CD4-positive, CD25-positive, alpha-beta regulatory T cell (primary cell): ENCODE data around the gene LSR. TPM values are rescaled to one million over a fixed set of nuclear protein-coding genes. Genes with fewer than 3 reads are reported as not detected.
A peak's percentile ranks its signal among the peaks of the same experiment; 100 is the strongest.

Experiments
- ATAC-seq, 2 donors: fragments of 150-1000 bp; cut with Tn5 transposase; one replicate each; pipeline ENCODE4 v1.10.0; 2021; ENCODE audit warnings: low read depth in 2 of 2, moderate number of reproducible peaks in 2 of 2, moderate library complexity in 1 of 2
- DNase-seq, 3 donors: peaks; one replicate each; pipeline versions ENCODE4 v3.0.0 to v3.0.0-alpha.2; 2012 to 2022; ENCODE audit warnings: mixed read lengths in 1 of 3
- H3K27ac ChIP-seq: one replicate; pipeline ENCODE4 v1.7.0; 2013; ENCODE audit warnings: mild to moderate bottlenecking, low read length; ENCODE audit not compliant: insufficient read depth, poor library complexity, severe bottlenecking
- H3K27me3 ChIP-seq: one replicate; pipeline ENCODE4 v1.7.0; 2013; ENCODE audit warnings: low read length; ENCODE audit not compliant: control insufficient read depth, insufficient read depth
- H3K36me3 ChIP-seq: one replicate; pipeline ENCODE4 v1.7.0; 2013; ENCODE audit warnings: mild to moderate bottlenecking, low read length, moderate library complexity; ENCODE audit not compliant: control insufficient read depth, insufficient read depth
- H3K4me1 ChIP-seq: 2 replicates; pipeline ENCODE4 v1.7.0; 2013; ENCODE audit warnings: mild to moderate bottlenecking, low read length; ENCODE audit not compliant: insufficient read depth, control insufficient read depth, poor library complexity, severe bottlenecking
- H3K4me3 ChIP-seq: one replicate; pipeline ENCODE4 v1.7.0; 2013; ENCODE audit warnings: low read depth, mild to moderate bottlenecking, low read length, moderate library complexity
- H3K9me3 ChIP-seq, 2 experiments: 1 replicate in 1 of 2; 2 replicates in 1 of 2; pipeline ENCODE4 v1.7.0; 2013; ENCODE audit warnings: low read length in 2 of 2, mild to moderate bottlenecking in 1 of 2, moderate library complexity in 1 of 2; ENCODE audit not compliant: control insufficient read depth in 2 of 2
- H3K27ac Mint-ChIP-seq, 3 donors: one replicate each; pipeline ENCODE4 v1.8.0; 2020 to 2022; ENCODE audit warnings: mild to moderate bottlenecking in 3 of 3, mixed read lengths in 3 of 3, moderate library complexity in 2 of 3
- H3K27me3 Mint-ChIP-seq: one replicate; pipeline ENCODE4 v1.8.0; 2022; ENCODE audit warnings: mild to moderate bottlenecking, mixed read lengths
- H3K36me3 Mint-ChIP-seq: one replicate; pipeline ENCODE4 v1.8.0; 2020; ENCODE audit warnings: mixed read lengths
- H3K4me1 Mint-ChIP-seq, 4 donors: one replicate each; pipeline ENCODE4 v1.8.0; 2020 to 2022; ENCODE audit warnings: mixed read lengths in 4 of 4, mild to moderate bottlenecking in 1 of 4
- H3K4me3 Mint-ChIP-seq, 4 donors: one replicate each; pipeline ENCODE4 v1.8.0; 2020 to 2022; ENCODE audit warnings: mild to moderate bottlenecking in 4 of 4, mixed read lengths in 4 of 4, moderate library complexity in 3 of 4
- H3K9me3 Mint-ChIP-seq, 7 donors: one replicate each; pipeline ENCODE4 v1.8.0; 2020 to 2022; ENCODE audit warnings: mixed read lengths in 7 of 7, mild to moderate bottlenecking in 3 of 7, moderate library complexity in 2 of 7
- polyA plus RNA-seq, 4 donors: library from polyadenylated mRNA; unstranded; fragments of 300-500 nt; fragmentation: Illumina TruSeq; gene quantifications; one replicate each; pipeline ENCODE4 v1.2.3, GENCODE V29; 2021
- total RNA-seq: library from RNA; stranded (reverse); gene quantifications from one replicate; pipeline ENCODE4 v1.2.3, GENCODE V29; 2022

LSR gene
- total and polyA plus RNA-seq, 5 donors from 2014 or later: 28.1 to 66.1 (median 49.9) TPM

- peaks cover 27% of the 10 kb centered on the region for H3K4me1 ChIP-seq
- Mint-ChIP-seq H3K4me1 (peaks cover 3 to 71% (median 38%) of the 10 kb centered on the region in 4 donors), H3K9me3 (no peaks in the 10 kb centered on the region), H3K4me3 (peak overlapping the region in 1 of 4 donors; percentile 43), H3K36me3 (peaks cover 30% of the 10 kb centered on the region), H3K27ac (peak overlapping the region in 2 of 3 donors; percentile 29 to 59), H3K27me3 (peaks cover 10% of the 10 kb centered on the region)
- ATAC-seq (no peak), DNase-seq (no peak)
- H3K27ac ChIP-seq: no peak overlapping the region
- H3K4me3 ChIP-seq: no peak overlapping the region
- H3K27me3 ChIP-seq: no peaks in the 10 kb centered on the region
- H3K9me3 ChIP-seq: no peaks in the 10 kb centered on the region
- H3K36me3 ChIP-seq: peaks cover 17% of the 10 kb centered on the region
These were observed 4.8 kb downstream of the LSR start for GRCh38 chr19:35253316-35254286.

DNA sequence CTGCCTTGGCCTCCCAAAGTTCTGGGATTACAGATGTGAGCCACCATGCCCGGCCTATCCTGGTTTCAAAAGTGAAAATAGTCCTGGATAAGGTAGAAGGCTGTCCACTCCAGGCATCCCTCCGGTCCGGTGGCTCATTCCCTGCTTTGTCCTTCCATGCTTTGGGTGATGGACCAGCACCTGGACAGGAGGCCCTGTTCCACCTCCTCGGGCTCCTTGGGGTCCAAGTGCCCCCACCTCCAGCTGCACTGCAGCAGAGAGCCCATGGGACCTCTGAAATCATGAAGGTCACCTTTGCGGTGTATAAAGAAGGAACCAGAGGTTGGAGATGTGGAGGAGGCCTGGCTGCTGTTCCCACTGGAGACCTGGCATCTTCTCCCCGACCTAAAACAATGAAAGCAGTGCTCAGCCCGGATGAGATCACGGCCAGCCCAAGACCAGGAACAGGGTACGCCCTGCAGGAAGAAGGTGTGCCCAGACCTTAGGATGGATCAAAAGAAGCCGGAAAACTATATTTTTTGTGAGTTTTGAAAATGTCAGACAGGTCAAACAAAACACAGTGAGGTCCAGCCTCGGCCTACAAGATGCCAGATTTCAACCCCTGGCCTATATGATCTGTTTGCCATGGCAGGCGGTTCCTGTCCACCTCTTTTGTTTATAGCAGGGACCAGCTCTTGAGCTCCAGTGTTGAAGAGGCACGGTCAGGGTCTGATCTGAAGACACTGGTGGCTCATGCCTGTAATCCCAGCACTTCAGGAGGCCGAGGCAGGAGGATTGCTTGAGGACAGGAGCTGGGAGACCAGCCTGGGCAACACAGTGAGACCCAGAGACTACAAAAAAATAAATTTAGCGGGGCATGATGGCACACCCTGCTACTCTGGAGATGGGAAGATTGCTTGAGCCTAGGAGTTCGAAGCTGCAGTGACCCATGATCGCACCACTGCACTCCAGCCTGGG lies 5.8 kb downstream of the LSR start:
- peaks cover 16% of the 10 kb centered on the region for H3K4me1 ChIP-seq
- no peak for DNase-seq
- H3K27ac ChIP-seq: no peak overlapping the region
- Mint-ChIP-seq H3K36me3 (peaks cover 30% of the 10 kb centered on the region), H3K27me3 (peaks cover 4% of the 10 kb centered on the region), H3K27ac (peak overlapping the region in 2 of 3 donors; percentile 22 to 29), H3K9me3 (no peaks in the 10 kb centered on the region), H3K4me1 (peaks cover 2 to 61% (median 31%) of the 10 kb centered on the region in 4 donors), H3K4me3 (no peak overlapping the region)
- no peaks in the 10 kb centered on the region for H3K27me3 ChIP-seq
- ATAC-seq: no peak
- no peak overlapping the region for H3K4me3 ChIP-seq
- no peaks in the 10 kb centered on the region for H3K9me3 ChIP-seq
- peaks cover 17% of the 10 kb centered on the region for H3K36me3 ChIP-seq

GRCh38 chr19:35256566-35256965 lies 7.8 kb downstream of the LSR start:
- ATAC-seq: no peak
- Mint-ChIP-seq H3K4me3 (no peak overlapping the region), H3K4me1 (peaks cover 0 to 47% (median 25%) of the 10 kb centered on the region in 4 donors), H3K27ac (peak overlapping the region in 1 of 3 donors; percentile 26), H3K27me3 (no peaks in the 10 kb centered on the region), H3K9me3 (no peaks in the 10 kb centered on the region), H3K36me3 (peaks cover 25% of the 10 kb centered on the region)
- H3K27ac ChIP-seq: no peak overlapping the region
- H3K4me3 ChIP-seq: no peak overlapping the region
- H3K27me3 ChIP-seq: no peaks in the 10 kb centered on the region
- H3K4me1 ChIP-seq: peaks cover 10% of the 10 kb centered on the region
- no peak for DNase-seq
- peaks cover 11% of the 10 kb centered on the region for H3K36me3 ChIP-seq
- no peaks in the 10 kb centered on the region for H3K9me3 ChIP-seq

DNA sequence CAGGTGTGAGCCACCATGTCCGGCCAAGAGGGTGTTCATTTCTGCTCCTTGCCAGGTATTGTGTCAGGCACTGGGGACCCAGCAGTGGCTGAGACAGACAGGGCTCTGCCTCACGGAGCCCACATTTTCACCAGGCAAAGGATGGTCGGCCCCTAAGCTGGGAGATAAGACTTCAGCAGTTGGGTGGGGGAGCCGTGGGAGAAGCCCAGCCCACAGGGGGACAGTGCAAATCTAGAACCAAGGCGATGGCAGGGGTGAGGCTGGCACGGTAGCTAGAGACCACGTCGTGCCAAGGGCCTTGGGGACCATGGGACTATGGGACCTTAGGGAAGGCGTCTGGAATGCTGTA lies 8.3 kb downstream of the LSR start:
- peaks cover 10% of the 10 kb centered on the region for H3K36me3 ChIP-seq
- H3K27ac ChIP-seq: no peak overlapping the region
- no peaks in the 10 kb centered on the region for H3K27me3 ChIP-seq
- no peaks in the 10 kb centered on the region for H3K27me3 Mint-ChIP-seq
- DNase-seq (no peak), ATAC-seq (no peak)
- no peaks in the 10 kb centered on the region for H3K9me3 Mint-ChIP-seq
- peak overlapping the region in 2 of 3 donors; percentile 78 to 83 for H3K27ac Mint-ChIP-seq
- peaks cover 10% of the 10 kb centered on the region for H3K4me1 ChIP-seq
- no peaks in the 10 kb centered on the region for H3K9me3 ChIP-seq
- peaks cover 25% of the 10 kb centered on the region for H3K36me3 Mint-ChIP-seq
- no peak overlapping the region for H3K4me3 ChIP-seq
- peaks cover 0 to 44% (median 25%) of the 10 kb centered on the region in 4 donors for H3K4me1 Mint-ChIP-seq
- peak overlapping the region in 2 of 4 donors; percentile 16 to 43 for H3K4me3 Mint-ChIP-seq

- peak overlapping the region in 1 of 4 donors; percentile 56 for H3K4me3 Mint-ChIP-seq
These were observed 12.0 kb downstream of the LSR start for GRCh38 chr19:35260694-35261304.

GRCh38 chr19:35261356-35262100 lies 12.7 kb downstream of the LSR start:
- Histone ChIP-seq H3K27me3 (no peaks in the 10 kb centered on the region), H3K9me3 (no peaks in the 10 kb centered on the region), H3K36me3 (peaks cover 7% of the 10 kb centered on the region), H3K4me3 (no peak overlapping the region), H3K4me1 (peaks cover 14% of the 10 kb centered on the region), H3K27ac (no peak overlapping the region)
- no peaks in the 10 kb centered on the region for H3K9me3 Mint-ChIP-seq
- H3K36me3 Mint-ChIP-seq: peaks cover 22% of the 10 kb centered on the region
- peaks cover 0 to 42% (median 22%) of the 10 kb centered on the region in 4 donors for H3K4me1 Mint-ChIP-seq
- no peak for DNase-seq
- H3K27me3 Mint-ChIP-seq: no peaks in the 10 kb centered on the region
- peak overlapping the region in 1 of 4 donors; percentile 56 for H3K4me3 Mint-ChIP-seq
- H3K27ac Mint-ChIP-seq: peak overlapping the region; percentile 14 to 56 (median 15)
- ATAC-seq: no peak

More at GRCh38 chr19:35260694-35261304, 12.0 kb downstream of the LSR start:
- Histone ChIP-seq H3K9me3 (no peaks in the 10 kb centered on the region), H3K27me3 (no peaks in the 10 kb centered on the region), H3K36me3 (peaks cover 9% of the 10 kb centered on the region), H3K4me3 (no peak overlapping the region), H3K4me1 (peaks cover 10% of the 10 kb centered on the region), H3K27ac (no peak overlapping the region)
- H3K27me3 Mint-ChIP-seq: no peaks in the 10 kb centered on the region
- peaks cover 0 to 38% (median 22%) of the 10 kb centered on the region in 4 donors for H3K4me1 Mint-ChIP-seq
- DNase-seq: no peak
- no peak for ATAC-seq
- H3K27ac Mint-ChIP-seq: peak overlapping the region; percentile 15 to 66 (median 56)
- no peaks in the 10 kb centered on the region for H3K9me3 Mint-ChIP-seq
- peaks cover 21% of the 10 kb centered on the region for H3K36me3 Mint-ChIP-seq
